GM12892 (cell line): Measurements from ENCODE around the gene EXOC3L4.

Experiments used
- POLR2A ChIP-seq: IDR thresholded peaks from 2 replicates; pipeline ENCODE4 v1.6.1; 2011; ENCODE audit warnings: low read depth, low read length, control low read depth
- POLR2AphosphoS5 ChIP-seq: IDR thresholded peaks from 2 replicates; pipeline ENCODE4 v1.6.1; 2011; ENCODE audit warnings: low read depth, low read length, control low read depth

DNA sequence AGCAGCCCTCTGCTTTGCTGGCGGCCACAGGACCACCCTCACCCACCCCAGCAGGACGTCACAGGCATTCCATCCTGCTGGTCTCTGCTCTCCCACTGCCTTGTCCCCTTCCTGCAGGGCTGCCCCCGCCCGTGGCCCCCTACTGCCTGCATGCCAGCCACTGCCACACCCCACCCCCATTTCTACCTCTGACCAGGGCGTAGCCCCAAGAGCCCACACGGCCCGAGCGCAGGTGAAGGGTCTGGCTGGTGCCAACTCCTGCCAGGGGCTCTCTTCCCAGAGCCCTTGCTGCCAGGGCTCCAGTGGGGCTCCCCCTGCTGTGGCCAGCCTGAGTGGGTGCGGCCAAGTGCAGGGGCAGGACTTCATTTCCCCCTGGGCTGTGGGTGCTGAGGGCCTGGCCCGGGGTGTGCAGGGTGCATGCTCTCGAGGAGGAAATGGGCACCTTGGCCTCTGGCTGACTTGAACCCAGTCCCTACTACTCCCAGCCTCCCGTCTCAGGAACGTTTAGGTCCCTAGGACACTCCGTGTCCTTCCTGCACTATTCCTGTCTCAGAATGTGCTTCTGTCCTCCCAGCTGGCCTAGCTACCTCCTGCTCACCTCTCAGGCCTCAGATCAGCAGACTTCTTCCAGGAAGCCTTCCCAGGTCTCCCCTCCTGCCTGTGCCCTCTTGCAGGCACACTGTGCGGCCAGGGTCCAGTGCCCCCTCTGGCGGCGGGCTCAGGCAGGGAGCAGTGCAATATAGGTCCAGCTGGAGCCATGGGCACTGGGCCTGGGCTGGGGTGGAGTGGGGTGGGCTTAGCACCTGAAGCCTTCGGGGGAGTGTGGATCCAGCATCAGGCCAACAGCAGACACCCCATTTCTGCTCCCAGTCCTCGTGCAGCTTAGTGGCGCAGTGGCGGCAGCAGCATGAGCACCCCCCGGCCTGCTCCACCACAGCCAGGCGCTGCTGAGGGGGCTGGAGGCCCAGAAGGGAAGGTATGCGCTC lies 9.1 kb upstream of the EXOC3L4 start:
- TF ChIP-seq POLR2AphosphoS5 (no peak), POLR2A (no peak)
